ENCODE data around the gene UBXN11. TPM values are rescaled to one million over a fixed set of nuclear protein-coding genes. Genes with fewer than 3 reads are reported as not detected.
A peak's percentile ranks its signal among the peaks of the same experiment; 100 is the strongest.
"Not testable (repeated sequence)": the region's sequence is repeated elsewhere in the genome, so short reads cannot be mapped to it uniquely, and the experiment has no call there.

UBXN11 gene
- total RNA-seq, 2 donors from 2014 or later = 13.2 to 18.1 TPM

DNA sequence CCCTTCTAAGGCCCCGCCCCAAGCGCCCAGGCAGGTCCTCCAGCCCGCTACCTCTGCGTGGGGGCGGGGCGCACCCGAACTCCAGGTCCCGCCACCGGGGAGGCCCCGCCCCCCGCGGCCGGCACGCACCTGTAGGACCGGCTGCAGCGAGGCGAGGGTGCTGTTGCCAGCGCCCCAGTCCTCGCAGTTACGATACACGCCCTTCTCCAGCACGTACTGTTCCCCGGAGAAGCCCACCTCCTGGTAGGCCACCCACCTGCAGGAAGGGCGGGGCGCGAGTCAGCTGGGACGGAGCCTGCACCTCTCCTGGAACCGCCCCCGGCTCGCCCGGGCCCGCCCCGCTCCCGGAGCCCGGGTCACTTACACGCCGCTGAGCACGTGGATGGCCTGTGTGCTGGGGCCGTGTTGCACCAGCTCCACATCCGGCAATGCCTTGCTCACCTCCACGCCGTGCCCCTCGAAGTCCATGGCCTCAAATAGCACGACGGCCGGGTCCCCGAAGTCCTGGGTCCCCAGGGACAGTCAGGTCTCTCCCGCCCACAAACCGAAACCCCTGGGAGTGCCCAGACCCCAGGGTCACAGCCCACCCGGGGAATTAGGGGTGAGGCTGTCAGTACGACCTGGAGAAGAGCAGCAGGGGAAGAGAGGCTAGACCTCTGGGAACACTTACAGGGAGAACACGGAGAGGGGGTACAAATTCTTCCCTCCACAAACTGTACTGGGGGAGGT is 30.2 kb upstream of the UBXN11 start:
- H3K27me3 ChIP-seq (replicated peaks; ENCODE audit: insufficient read depth) = no peaks in the 10 kb centered on the region
- peak overlapping the region; percentile 28 to 38 for H3K4me3 ChIP-seq
- peak overlapping the region in 1 of 2 donors; percentile 13 for H3K27ac ChIP-seq
- H3K9me3 ChIP-seq = no peaks in the 10 kb centered on the region
- WGBS = 21% methylated on average over 30 of the region's 52 CpGs
- H3K4me1 ChIP-seq (replicated peaks) = no peaks in the 10 kb centered on the region
- no peaks in the 10 kb centered on the region for H3K36me3 ChIP-seq
- TF ChIP-seq POLR2AphosphoS5 (IDR thresholded peaks at IDR 0.05) (peak; percentile 54), POLR2A (IDR thresholded peaks at IDR 0.05) (no peak)
- intact Hi-C loops (cut with DNase I) = no loop called here
- peak; percentile 89 for DNase-seq (ENCODE audit: low spot score)

DNA sequence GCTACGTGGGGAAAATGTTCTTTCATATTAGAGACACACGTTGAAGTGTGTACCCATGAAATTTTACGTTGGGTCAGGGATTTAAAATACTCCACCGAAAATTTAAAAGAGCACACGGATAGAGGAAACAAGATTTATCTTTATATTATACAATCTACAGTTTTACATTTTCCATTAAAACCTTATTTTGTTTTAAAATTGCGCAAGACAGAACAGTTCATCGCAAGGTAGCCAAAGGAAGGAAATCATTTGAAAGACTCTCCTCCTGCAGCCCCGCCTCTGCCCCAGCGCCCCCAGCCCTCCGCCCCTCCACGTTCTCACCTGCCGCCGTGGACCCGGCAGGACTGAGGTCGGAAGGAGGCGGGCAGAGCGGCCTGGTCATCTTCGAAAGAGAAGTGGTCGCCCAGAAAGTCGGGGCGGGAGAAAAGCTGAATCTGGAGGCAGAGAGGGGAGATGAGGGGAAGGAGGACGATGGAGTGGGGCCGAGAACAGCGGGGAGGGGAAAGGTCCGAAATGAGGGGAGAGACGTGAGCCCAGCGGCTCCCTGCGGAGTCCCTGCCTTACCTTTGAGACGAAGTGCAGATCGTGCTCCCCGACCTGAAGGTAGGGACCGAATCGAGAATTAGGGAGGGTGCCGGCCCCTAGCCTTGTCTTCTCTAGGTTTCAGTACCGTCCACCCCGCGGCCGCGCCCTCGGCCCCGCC is 29.5 kb upstream of the UBXN11 start:
- peak overlapping the region; percentile 13 to 20 for H3K27ac ChIP-seq
- H3K27me3 ChIP-seq (replicated peaks; ENCODE audit: insufficient read depth) = no peaks in the 10 kb centered on the region
- intact Hi-C loops (cut with DNase I) = no loop called here
- H3K9me3 ChIP-seq = no peaks in the 10 kb centered on the region
- no peaks in the 10 kb centered on the region for H3K4me1 ChIP-seq (replicated peaks)
- peak overlapping the region; percentile 28 to 38 for H3K4me3 ChIP-seq
- 3% methylated on average over 39 of the region's 41 CpGs for WGBS
- no peak for TF ChIP-seq POLR2AphosphoS5 (IDR thresholded peaks at IDR 0.05)
- peak; percentile 51 for TF ChIP-seq POLR2A (IDR thresholded peaks at IDR 0.05)
- DNase-seq (ENCODE audit: low spot score) = no peak
- H3K36me3 ChIP-seq = no peaks in the 10 kb centered on the region

DNA sequence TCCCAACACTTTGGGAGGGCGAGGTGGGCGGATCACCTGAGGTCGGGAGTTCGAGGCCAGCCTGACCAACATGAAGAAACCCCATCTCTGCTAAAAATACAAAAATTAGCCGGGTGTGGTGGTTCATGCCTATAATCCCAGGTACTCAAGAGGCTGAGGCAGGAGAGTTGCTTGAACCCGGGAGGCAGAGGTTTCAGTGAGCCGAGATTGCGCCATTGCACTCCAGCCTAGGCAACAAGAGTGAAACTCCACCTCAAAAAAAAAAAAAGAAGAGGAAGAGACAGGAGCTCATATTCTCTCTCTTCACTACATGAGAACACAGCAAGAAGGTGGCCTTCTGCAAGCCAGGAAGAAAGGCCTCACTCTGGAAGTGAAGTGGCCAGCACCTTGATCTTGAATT is 26.9 kb upstream of the UBXN11 start:
- H3K27ac ChIP-seq; H3K4me1 ChIP-seq (replicated peaks); DNase-seq (ENCODE audit: low spot score); H3K36me3 ChIP-seq; H3K27me3 ChIP-seq (replicated peaks; ENCODE audit: insufficient read depth); intact Hi-C loops (cut with DNase I); H3K9me3 ChIP-seq; H3K4me3 ChIP-seq: not testable (repeated sequence)
- WGBS = 95% methylated on average over 8 of the region's 8 CpGs

- Histone ChIP-seq H3K4me1 (replicated peaks) (no peaks in the 10 kb centered on the region), H3K9me3 (no peaks in the 10 kb centered on the region), H3K36me3 (no peaks in the 10 kb centered on the region), H3K27me3 (replicated peaks; ENCODE audit: insufficient read depth) (no peaks in the 10 kb centered on the region), H3K27ac (no peak overlapping the region), H3K4me3 (no peak overlapping the region)
- intact Hi-C loops (cut with DNase I) = no loop called here
- no peak for DNase-seq (ENCODE audit: low spot score)
- 82% methylated on average over 5 of the region's 5 CpGs for WGBS
- no peak for TF ChIP-seq POLR2A (IDR thresholded peaks at IDR 0.05)
- TF ChIP-seq POLR2AphosphoS5 (IDR thresholded peaks at IDR 0.05) = no peak
- no peak for TF ChIP-seq CTCF (IDR thresholded peaks at IDR 0.05)
Observed at GRCh38 chr1:26330276-26330675, 23.8 kb upstream of the UBXN11 start.

DNA sequence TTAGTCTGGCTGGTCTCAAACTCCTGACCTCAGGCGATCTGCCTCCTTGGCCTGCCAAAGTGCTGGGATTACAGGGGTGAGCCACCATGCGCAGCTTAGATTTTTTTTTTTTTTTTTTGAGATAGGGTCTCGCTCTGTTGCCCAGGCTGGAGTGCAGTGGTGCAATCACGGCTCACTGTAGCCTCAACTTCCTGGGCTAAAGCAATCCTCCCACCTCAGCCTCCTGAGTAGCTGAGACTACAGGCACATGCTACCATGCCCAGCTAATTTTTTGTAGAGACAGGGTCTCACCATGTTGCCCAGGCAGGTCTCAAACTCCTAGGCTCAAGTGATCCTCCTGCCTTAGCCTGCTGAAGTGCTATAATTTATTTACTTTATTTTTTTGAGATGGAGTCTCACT is 22.9 kb upstream of the UBXN11 start:
- H3K4me3 ChIP-seq; H3K27me3 ChIP-seq (replicated peaks; ENCODE audit: insufficient read depth); intact Hi-C loops (cut with DNase I); H3K4me1 ChIP-seq (replicated peaks); H3K36me3 ChIP-seq; H3K9me3 ChIP-seq; H3K27ac ChIP-seq; DNase-seq (ENCODE audit: low spot score): not testable (repeated sequence)
- WGBS = 95% methylated on average over 4 of the region's 4 CpGs

DNA sequence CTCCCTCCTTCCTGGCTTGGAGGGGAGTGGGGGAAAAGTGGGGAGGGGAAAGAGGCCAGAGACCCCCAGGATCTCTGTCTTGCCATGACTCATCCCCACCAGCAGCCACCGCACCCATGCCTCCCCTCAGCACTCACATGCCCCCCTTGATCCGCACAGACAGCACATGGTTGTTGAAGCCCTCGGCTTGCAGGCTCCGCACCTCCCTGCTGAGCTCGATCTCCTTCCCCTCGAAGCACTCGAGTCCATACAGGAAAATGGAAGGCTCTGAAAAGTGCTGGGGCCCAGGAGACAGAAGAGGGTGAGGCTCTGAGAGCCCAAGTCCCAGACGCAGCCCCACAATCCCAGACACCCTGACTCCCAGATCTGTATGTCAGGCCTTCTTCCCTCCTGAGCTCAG is 22.2 kb upstream of the UBXN11 start:
- intact Hi-C loops (cut with DNase I) = no loop called here
- no peaks in the 10 kb centered on the region for H3K36me3 ChIP-seq
- TF ChIP-seq POLR2AphosphoS5 (IDR thresholded peaks at IDR 0.05) = no peak
- no peak for TF ChIP-seq POLR2A (IDR thresholded peaks at IDR 0.05)
- TF ChIP-seq CTCF (IDR thresholded peaks at IDR 0.05) = no peak

More for the DNA sequence above, 22.2 kb upstream of the UBXN11 start:
- no peaks in the 10 kb centered on the region for H3K27me3 ChIP-seq (replicated peaks; ENCODE audit: insufficient read depth)
- no peak for DNase-seq (ENCODE audit: low spot score)
- no peaks in the 10 kb centered on the region for H3K9me3 ChIP-seq
- no peak overlapping the region for H3K27ac ChIP-seq
- 87% methylated on average over 8 of the region's 8 CpGs for WGBS
- H3K4me1 ChIP-seq (replicated peaks) = no peaks in the 10 kb centered on the region
- H3K4me3 ChIP-seq = no peak overlapping the region
